Ovary (tissue), 9 donors: ENCODE data around the gene TRNAU1AP. TPM values are rescaled to one million over a fixed set of nuclear protein-coding genes. Genes with fewer than 3 reads are reported as not detected.
A peak's percentile ranks its signal among the peaks of the same experiment; 100 is the strongest.

Experiments used
- DNase-seq, 5 donors: peaks; one replicate each; pipeline ENCODE4 v3.0.0-alpha.2; 2019 to 2020
- H3K27ac ChIP-seq, 2 donors: fragments of 200-600 bp; one replicate each; pipeline versions ENCODE4 v1.5.1 to v1.8.0; 2019 to 2022
- H3K27me3 ChIP-seq: fragments of 200-600 bp; one replicate; pipeline ENCODE4 v1.8.0; 2022
- H3K36me3 ChIP-seq: fragments of 200-600 bp; sonication (generic); one replicate; pipeline ENCODE4 v1.5.1; 2019
- H3K4me1 ChIP-seq: one replicate; pipeline ENCODE4 v1.8.1; 2013; ENCODE audit warnings: mild to moderate bottlenecking, moderate library complexity; ENCODE audit not compliant: insufficient read depth
- H3K4me3 ChIP-seq: fragments of 200-600 bp; sonication (generic); one replicate; pipeline ENCODE4 v1.5.1; 2017
- H3K9me3 ChIP-seq, 2 donors: fragments of 200-600 bp in 1 of 2; sonication (generic) in 1 of 2; one replicate each; pipeline versions ENCODE4 v1.5.1 to v1.8.1; 2013 to 2019; ENCODE audit warnings: mild to moderate bottlenecking in 1 of 2, moderate library complexity in 1 of 2
- CTCF ChIP-seq, 3 donors: fragments of 450-650 bp in 2 of 3; fragments of 200-600 bp in 1 of 3; IDR thresholded peaks; one replicate each; pipeline versions ENCODE4 v1.5.1 to v1.8.0; 2016 to 2022; ENCODE audit warnings: antibody characterized with exemption in 3 of 3, mild to moderate bottlenecking in 1 of 3
- EP300 ChIP-seq: sonication (generic); formaldehyde crosslinking; IDR thresholded peaks from one replicate; pipeline ENCODE4 v1.6.1; 2017; ENCODE audit warnings: antibody characterized with exemption
- POLR2A ChIP-seq: fragments of 450-650 bp; IDR thresholded peaks from one replicate; pipeline ENCODE4 v1.6.1; 2017; ENCODE audit warnings: antibody characterized with exemption, mild to moderate bottlenecking, moderate library complexity
- whole genome bisulfite sequencing, 3 donors: extraction: QIAGEN DNeasy Blood & Tissue Kit in 1 of 3; methylation state at CpG; one replicate each; pipeline versions ENCODE4 v1.1.5 to v1.1.7; 2013 to 2017; 5-methylcytosine and 5-hydroxymethylcytosine counted together
- intact Hi-C, 4 donors: fragments of 100-400 bp; cut with DNase I; formaldehyde crosslinking; loops; one replicate each; pipeline versions ENCODE4 v1.11.0 to v1.15.1; 2022 to 2023
- polyA plus RNA-seq, 2 donors: library from polyadenylated mRNA; stranded (reverse); fragments of 200-250 nt in 1 of 2; fragments of 350-450 nt in 1 of 2; fragmentation: Illumina TruSeq in 1 of 2; extraction: RNeasy Lipid Tissue Mini Kit (QIAGEN cat#74804) in 1 of 2; gene quantifications; one replicate each; pipeline ENCODE4 v1.2.3, GENCODE V29; 2013 to 2014
- total RNA-seq, 7 donors: library from RNA; depleted of rRNA in 2 of 7; stranded (reverse); fragments of >200 nt in 2 of 7; fragmentation: NEBNext Ultra II Directional in 3 of 7; extraction: Animal tissue kit (Norgen Biotek cat#: 25700) in 3 of 7; gene quantifications; one replicate each; pipeline versions ENCODE4 v1.1.0 to v1.2.4, GENCODE V29; 2016 to 2023
- donor health status: DM: no; HTN: no; CAD: no; lungs with moderate emphysema.
- donor health status: DM: no; HTN: no; CAD: no.
- donor health status: Bipolar disorder and iron deficiency.
- donor health status: DM: yes; HTN: yes; CAD: no.
- donor health status: DM: no; HTN: no; CAD: no.
- donor health status: DM: yes; HTN: yes; CAD: no.

Gene TRNAU1AP
- total and polyA plus RNA-seq, 9 donors = 18.8 to 37.6 (median 20.7) TPM

- Histone ChIP-seq H3K9me3 (no peaks in the 10 kb centered on the region), H3K4me3 (no peak overlapping the region), H3K4me1 (peaks cover 5% of the 10 kb centered on the region), H3K27ac (no peak overlapping the region), H3K27me3 (no peaks in the 10 kb centered on the region), H3K36me3 (no peaks in the 10 kb centered on the region)
- 86 to 97% (median 93%) methylated on average over 1 of the region's 1 CpG for WGBS, 3 donors
- DNase-seq = no peak
- intact Hi-C loops = loop anchor here in 2 of 4 donors (5.0 to 10.0 kb wide), 3 partner anchors 81 to 366 kb away; no protein-coding TSS in a partner anchor
- TF ChIP-seq POLR2A (no peak), EP300 (no peak), CTCF (IDR thresholded peaks at IDR 0.05) (no peak)
Measured at GRCh38 chr1:28516518-28516956, 36.3 kb upstream of the TRNAU1AP start.

- DNase-seq = no peak
- H3K4me3 ChIP-seq = peak overlapping the region; percentile 58
- H3K4me1 ChIP-seq = peaks cover 5% of the 10 kb centered on the region
- intact Hi-C loops = loop anchor here in 2 of 4 donors (5.0 to 10.0 kb wide), 3 partner anchors 80 to 365 kb away; no protein-coding TSS in a partner anchor
- H3K27me3 ChIP-seq = no peaks in the 10 kb centered on the region
- peak overlapping the region; percentile 54 to 83 for H3K27ac ChIP-seq
- H3K9me3 ChIP-seq = no peaks in the 10 kb centered on the region
- TF ChIP-seq POLR2A (no peak), CTCF (IDR thresholded peaks at IDR 0.05) (no peak), EP300 (no peak)
- H3K36me3 ChIP-seq = no peaks in the 10 kb centered on the region
- 5 to 7% (median 6%) methylated on average over 7 of the region's 7 CpGs for WGBS, 3 donors
Measured at GRCh38 chr1:28517649-28517999, 35.3 kb upstream of the TRNAU1AP start.

- 0 to 1% (median 0%) methylated on average over 61 to 92 of the region's 92 CpGs for WGBS, 3 donors
Measured at GRCh38 chr1:28518000-28518744, 34.7 kb upstream of the TRNAU1AP start.

More at GRCh38 chr1:28518000-28518744, 34.7 kb upstream of the TRNAU1AP start:
- no peaks in the 10 kb centered on the region for H3K27me3 ChIP-seq
- no peaks in the 10 kb centered on the region for H3K36me3 ChIP-seq
- H3K27ac ChIP-seq = peak overlapping the region; percentile 54 to 83
- no peaks in the 10 kb centered on the region for H3K9me3 ChIP-seq
- H3K4me3 ChIP-seq = peak overlapping the region; percentile 58
- intact Hi-C loops = loop anchor here in 2 of 4 donors (2.0 to 10.0 kb wide), 4 partner anchors 79 to 364 kb away; no protein-coding TSS in a partner anchor
- peak; percentile 90 to 96 (median 93) for DNase-seq
- TF ChIP-seq POLR2A (peak; percentile 34), EP300 (no peak), CTCF (IDR thresholded peaks at IDR 0.05) (peak; percentile 93 to 96 (median 96))
- H3K4me1 ChIP-seq = peaks cover 5% of the 10 kb centered on the region
